Hepatocyte (in vitro differentiated cells): ENCODE data around the gene CFAP77.

Source experiments
- EZH2 ChIP-seq: fragments of 200-600 bp; sonication (generic); IDR thresholded peaks from 2 replicates; pipeline ENCODE4 v1.6.1; 2016; ENCODE audit warnings: antibody characterized with exemption, mild to moderate bottlenecking, borderline replicate concordance
- TF ChIP-seq, protein P1 (sequence below): fragments of 200-600 bp; sonication (generic); IDR thresholded peaks from 2 replicates; pipeline ENCODE4 v1.5.1; 2016; ENCODE audit warnings: antibody characterized with exemption, mild to moderate bottlenecking; ENCODE audit not compliant: poor library complexity

DNA sequence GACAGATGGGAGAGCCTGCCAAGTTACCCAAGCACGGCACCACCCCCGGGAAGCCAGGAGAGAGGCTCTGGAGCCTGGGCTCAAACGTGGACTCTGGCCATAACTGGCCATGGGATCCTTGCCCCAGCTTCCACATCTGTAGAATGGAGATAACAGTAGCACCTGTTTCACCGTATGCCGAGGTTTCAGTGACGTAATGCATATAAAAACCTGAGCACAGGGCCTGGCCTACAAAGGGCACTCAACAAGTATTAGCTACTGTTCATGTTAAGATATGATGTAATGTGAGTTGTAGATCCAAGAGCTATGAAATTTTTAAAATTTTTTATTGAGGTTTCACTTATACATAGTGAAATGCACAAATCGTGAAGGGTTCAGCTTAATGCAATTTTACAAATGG is 90.2 kb downstream of the CFAP77 start:
- TF ChIP-seq, protein P1, sequence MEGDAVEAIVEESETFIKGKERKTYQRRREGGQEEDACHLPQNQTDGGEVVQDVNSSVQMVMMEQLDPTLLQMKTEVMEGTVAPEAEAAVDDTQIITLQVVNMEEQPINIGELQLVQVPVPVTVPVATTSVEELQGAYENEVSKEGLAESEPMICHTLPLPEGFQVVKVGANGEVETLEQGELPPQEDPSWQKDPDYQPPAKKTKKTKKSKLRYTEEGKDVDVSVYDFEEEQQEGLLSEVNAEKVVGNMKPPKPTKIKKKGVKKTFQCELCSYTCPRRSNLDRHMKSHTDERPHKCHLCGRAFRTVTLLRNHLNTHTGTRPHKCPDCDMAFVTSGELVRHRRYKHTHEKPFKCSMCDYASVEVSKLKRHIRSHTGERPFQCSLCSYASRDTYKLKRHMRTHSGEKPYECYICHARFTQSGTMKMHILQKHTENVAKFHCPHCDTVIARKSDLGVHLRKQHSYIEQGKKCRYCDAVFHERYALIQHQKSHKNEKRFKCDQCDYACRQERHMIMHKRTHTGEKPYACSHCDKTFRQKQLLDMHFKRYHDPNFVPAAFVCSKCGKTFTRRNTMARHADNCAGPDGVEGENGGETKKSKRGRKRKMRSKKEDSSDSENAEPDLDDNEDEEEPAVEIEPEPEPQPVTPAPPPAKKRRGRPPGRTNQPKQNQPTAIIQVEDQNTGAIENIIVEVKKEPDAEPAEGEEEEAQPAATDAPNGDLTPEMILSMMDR, result no peak
- no peak for TF ChIP-seq EZH2
